ENCODE measurements around the gene OBSL1.

OBSL1 gene

DNA sequence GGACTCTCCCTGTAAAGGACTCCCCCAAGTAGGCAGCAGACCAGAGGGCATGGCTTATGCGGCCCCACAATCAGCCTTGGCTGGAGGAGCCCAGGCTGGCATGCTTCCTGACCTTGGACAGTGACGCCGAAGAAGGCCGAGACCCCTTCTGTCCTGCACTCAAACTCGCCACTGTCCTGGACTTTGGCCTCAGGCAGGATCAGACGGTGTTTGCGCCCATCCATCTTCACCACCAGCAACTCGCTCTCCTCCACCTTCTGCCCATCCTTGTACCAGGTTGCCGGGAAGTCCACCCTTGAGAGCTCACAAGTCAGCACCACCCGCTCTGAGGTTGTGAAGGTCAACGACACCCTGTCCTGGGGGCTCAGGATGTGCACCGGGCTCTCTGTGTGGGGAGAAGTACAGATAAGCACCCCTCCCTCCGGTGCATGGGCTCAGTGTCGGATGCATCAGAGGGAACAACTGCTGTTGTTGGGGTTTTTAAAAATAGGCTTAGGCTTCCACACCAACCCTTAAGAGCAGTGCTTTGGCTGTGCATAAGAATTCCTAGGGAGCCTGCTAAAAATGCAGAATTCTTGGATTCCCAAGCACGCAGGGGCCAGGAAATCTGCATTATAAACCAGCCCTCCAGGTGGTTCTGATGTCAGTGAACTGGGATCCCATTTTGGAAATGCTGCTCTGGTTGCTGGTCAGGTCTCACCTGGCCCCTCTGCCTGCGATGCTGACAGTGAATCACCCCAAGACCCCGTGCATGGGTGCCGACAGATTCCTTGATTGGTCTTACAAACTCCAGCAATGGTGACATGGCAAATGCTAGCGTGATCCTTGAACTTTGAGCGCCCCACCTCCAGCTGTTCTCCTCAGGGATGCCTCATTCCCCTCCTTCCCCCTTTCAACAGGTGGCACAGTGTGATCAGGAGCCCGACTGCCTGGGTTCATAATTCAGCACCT, 5.9 kb downstream of the OBSL1 start:
- no peak for DNase-seq (ENCODE audit: low read depth)

DNA sequence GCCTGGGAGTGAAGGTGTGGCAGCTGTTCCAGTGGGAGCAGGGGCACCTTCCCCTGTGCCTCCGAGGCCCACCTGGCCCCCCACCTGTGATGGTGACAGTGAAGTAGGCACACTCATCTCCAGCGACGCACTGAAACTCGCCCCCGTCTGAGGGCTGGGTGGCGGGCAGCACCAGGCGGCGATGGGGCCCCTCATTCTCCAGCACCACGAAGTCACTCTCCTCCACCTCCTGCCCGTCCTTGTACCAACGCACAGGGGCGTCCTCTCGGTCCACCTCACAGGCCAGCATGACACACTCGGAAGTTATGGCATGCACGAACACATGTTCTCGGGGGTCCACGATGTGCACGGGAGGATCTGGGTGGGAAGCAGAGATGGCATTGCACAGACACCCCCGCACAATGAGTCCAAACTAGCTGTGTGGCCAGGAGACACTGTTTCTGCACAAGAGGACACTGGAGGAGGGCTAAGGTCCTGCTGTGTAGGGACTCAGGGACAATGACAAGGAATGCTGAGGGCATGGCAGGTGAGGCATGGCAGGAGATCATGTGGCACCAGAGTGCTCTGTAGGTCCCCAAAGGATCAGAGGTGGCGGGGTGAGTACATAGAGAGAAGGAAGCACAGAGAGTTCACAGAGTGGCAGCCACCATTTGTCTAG, 7.9 kb downstream of the OBSL1 start:
- DNase-seq (ENCODE audit: low read depth) = no peak

DNA sequence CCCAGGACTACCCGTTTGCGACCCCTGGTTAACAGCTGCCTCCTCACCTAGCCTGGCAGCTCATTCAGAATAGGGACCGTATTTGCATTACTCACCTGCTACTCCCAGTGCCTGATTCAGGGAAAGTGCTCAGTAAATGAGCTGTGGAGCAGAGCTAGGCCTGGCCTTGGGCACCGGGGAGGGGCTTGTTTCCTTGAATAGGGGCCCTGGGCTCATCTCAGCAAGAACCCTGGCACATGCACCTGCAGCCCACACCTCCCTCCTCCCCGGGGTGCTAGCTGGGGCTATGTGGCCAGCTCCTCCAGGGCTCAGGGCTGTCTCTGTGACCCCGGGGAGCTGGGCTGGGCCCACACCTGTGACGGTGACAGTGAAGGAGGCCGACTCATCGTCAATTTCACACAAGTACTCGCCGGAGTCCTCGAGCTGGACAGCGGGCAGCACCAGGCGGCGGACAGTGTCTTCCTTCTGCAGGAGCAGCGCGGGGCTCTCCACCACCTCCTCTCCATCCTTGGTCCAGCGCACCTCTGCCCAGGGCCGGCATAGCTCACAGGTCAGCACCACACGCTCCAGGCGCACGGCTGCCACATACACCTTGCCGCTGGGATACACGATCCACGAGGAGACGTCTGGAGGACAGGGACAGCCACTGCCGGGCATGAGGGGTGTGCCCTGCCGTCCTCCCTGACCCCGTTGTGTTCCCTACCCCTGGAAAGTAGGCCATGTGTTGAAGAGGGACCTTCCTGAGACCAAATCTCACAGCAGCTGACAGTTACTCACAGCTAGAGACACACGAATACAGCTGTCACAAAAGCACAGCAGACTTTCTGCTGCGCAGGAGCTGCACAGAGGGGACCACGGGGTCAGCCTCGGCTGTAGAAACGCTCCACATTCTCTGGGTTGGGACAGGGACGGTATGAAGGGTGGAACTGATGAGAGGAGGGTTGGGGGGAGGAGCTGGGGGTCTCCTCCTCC, 9.0 kb downstream of the OBSL1 start:
- no peak for DNase-seq (ENCODE audit: low read depth)

GRCh38 chr2:219561179-219562048, 9.9 kb downstream of the OBSL1 start:
- no peak for DNase-seq (ENCODE audit: low read depth)

- no peak for DNase-seq (ENCODE audit: low read depth)
Measured at GRCh38 chr2:219560893-219561178, 10.5 kb downstream of the OBSL1 start.

- no peak for DNase-seq (ENCODE audit: low read depth)
Measured at GRCh38 chr2:219560037-219560892, 11.1 kb downstream of the OBSL1 start.

- DNase-seq (ENCODE audit: low read depth) = no peak
Measured at GRCh38 chr2:219559156-219559915, 12.0 kb downstream of the OBSL1 start.

DNA sequence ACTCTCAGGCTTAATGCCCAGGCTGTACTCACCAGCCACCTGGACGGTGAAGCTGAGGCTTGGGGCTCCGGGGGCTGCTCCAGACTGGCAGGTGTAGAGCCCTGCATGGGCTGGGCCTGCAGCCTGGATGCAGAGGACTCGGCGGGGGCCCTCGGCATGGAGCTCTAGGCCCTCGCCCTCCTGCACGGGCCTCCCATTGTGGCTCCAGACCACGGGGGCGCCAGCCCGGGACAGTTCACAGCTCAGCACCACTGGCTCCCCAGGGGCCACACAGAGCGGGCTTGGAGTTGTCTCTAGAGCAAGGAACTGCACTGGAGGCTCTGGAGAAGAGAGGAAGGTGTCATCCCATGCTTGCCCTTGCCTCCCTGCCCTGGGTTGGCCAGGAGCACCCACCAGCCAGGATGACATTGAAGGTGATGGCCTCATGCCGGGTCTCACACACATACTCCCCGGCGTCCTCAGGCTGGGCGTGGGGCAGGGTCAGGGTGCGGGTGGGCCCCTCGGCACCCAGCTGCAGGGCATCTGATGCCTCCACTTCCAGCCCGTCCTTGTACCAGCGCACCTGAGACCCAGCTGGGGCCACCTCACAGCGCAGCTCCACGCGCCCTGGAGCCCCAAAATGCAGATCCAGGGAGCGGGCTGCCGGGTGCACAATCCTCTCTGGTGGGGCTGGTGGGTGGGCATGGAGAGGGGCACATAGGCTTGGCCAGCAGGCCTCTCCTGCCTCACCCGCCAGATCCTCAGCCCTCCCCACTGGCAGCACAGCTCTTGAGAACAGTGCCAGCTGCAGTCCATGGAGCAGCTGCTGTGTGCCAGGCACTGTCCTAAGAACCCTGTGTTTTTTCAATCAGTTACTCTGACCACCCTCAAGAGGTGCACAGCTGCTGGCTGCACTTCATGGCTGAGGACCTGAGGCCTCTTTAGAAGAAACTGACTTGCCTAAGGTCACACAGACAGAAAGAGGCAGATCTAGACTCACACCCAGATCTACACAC, 13.3 kb downstream of the OBSL1 start:
- no peak for DNase-seq (ENCODE audit: low read depth)

GRCh38 chr2:219557320-219557719, 14.0 kb downstream of the OBSL1 start:
- DNase-seq (ENCODE audit: low read depth) = no peak

DNA sequence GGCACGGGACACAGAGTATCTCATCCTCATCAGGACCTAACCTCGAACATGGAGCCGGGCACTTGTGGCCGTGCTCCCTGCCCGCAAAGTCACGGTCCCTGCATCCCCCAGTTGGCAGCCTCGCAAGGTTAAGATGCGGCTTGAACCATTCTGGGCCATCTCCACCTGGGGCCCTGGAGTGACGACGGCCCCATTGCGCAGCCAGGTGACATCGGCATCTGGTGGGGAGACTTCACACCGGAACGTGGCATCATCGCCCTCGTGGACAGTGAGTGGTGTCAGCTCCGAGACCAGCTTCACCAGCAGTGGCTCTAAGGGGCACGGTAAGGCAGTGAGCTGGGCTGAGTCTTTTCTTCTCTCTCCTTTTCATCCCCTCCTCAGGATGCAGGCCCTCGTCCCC, 14.9 kb downstream of the OBSL1 start:
- no peak for DNase-seq (ENCODE audit: low read depth)

- no peak for DNase-seq (ENCODE audit: low read depth)
Measured at GRCh38 chr2:219555956-219556355, 15.4 kb downstream of the OBSL1 start.

GRCh38 chr2:219554350-219554749, 17.0 kb downstream of the OBSL1 start:
- no peak for DNase-seq (ENCODE audit: low read depth)

- DNase-seq (ENCODE audit: low read depth) = no peak
Measured at GRCh38 chr2:219553463-219553963, 17.8 kb downstream of the OBSL1 start.

GRCh38 chr2:219553168-219553417, 18.2 kb downstream of the OBSL1 start:
- DNase-seq (ENCODE audit: low read depth) = no peak

DNA sequence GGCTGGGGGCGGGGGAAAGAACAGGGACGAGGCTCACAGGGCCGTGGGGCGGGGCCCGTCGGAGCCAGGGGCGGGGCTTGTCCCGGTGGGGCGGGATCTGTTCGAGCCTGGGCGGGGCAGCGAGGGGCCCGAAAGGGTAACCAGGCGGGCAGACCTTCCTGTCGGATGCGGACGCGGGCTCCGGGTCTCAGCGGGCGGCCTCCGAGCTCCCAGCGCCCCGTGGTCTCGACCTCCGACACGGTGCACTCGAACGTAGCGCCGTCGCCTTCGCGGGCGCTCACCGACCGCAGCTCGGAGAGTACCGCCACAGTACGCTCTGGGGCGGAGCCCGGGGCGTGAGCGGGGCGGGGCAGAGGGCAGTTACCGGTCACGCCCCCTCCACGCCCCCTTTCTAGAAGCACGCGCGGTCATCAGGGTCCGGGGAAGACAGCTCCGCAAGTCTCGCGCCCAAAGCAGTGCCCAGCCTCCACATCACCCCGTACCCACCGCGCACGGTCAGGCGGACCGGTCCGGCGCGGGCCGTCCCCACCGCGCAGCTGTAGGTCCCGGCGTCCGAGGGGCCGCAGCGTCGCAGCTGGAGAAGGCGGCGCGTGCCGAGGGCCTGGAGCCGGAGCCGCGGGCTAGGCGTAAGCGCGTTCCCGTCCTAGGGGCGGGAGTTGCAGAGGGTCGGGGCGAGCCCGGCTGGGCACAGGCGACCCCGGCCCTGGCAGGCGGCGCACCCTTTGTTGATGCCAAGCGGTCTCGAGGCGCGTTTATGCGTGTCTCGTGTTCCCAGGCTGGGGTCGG, 18.8 kb downstream of the OBSL1 start:
- DNase-seq (ENCODE audit: low read depth) = peak; percentile 56

GRCh38 chr2:219551441-219552381, 19.6 kb downstream of the OBSL1 start:
- no peak for DNase-seq (ENCODE audit: low read depth)

DNA sequence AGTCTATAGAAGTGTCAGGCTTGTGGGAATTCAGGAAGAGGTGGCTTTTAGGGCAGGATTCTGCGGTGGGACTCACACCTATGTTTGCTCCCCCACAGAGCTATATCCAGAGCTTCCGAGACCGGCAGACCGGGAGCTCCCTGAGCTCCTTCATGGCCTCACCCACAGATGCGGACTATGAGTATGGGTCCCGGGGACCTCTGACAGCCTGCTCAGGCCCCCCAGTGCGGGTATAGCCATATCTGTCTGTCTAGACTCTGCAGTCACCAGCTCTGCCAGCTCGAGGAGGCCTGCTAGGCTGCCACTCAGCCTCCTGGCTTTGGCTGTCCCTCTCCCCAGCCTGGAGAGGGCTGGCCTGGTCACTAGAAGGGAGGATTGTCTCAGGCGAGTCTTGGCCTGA, 21.7 kb downstream of the OBSL1 start:
- DNase-seq (ENCODE audit: low read depth) = no peak
